Kidney glomerular epithelial cell (primary cell): ENCODE data around the gene ARFGAP2.
"Not testable (repeated sequence)": the region's sequence is repeated elsewhere in the genome, so short reads cannot be mapped to it uniquely, and the experiment has no call there.

ENCODE experiments used
- DNase-seq: peaks from one replicate; lab custom pipeline; 2025; lab: John Stamatoyannopoulos, UW

The ARFGAP2 gene

DNA sequence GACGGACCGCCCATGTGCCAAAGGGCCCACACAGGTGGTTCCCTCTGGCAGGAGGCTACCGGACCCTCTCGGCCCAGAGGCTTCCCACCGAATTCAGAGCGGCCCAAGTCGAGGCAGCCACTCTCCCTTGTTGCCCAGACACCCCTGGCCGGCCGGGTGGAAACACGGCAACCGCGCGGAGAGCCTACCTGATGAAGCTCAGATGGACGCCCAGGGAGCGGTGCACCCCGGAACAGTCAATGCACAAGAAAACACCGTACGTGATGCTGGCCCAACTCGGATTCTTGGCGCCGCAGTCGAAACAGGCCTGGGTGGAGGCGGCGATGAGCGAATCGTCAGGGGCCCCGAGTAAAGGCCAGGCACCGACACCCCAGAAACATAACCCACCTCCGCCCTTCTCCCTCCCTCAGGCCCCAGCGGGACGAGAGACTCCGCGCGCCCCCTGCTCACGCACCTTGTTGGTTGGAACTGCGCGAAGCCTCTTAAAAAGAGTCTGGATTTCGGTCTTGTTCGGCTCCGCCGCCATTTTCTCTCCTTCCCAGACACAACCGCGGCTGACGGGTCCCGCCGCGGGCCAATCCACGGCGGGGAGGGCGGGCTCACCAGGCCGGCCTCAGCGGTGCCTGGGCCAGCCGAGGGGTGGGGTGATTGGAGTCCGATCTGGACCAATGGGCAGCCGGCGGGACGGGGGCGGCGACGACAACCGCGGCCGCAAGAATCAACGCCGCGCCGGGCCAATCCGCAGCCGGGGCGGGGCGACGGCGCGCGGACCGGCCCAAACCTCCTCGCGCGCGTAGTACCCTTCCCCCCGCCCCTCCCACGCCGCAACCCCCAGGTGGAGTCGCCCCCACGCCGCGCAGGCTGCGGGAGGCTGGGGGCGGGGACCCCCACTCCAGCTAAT lies at the start of gene ARFGAP2:
TSS of gene ARFGAP2 (minus strand) at position 552 of the 901 bp plus-strand sequence. CDS start at position 526, 26 bp downstream.
- peak; percentile 89 for DNase-seq

DNA sequence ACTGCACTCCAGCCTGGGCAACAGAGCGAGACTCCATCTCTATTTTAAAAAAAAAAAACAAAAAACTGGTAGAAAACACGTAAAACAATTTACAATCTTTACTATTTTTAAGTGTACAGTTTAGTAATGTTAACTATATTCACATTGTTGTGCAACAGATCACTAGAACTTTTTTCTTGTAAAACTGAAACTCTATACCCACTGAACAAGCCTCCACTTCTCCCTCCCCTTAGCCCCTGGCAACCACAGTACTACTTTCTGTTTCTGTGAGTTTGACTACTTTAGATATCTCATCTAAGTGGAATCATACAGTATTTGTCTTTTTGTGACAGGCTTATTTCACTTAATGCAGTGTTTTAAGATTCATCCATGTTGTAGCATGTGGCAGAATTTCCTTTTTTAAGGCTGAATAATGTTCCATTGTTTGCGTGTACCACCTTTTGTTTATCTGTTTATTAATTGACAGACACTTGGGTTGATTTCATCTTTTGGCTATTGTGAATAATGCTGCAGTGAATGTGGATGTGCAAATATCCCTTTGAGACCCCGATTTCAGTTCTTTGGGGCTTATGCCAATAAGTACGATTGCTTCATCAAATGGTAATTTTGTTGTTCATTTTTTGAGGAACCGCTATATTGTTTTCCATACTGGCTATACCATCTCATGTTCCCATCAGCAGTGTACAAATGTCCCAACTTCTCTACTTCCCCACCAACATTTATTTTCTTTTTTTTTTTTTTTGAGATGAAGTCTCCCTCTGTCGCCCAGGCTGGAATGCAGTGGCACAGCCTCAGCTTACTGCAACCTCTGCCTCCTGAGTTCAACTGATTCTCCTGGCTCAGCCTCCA lies 49.1 kb upstream of the ARFGAP2 start:
- DNase-seq, result no peak

GRCh38 chr11:47222696-47223095 lies 46.0 kb upstream of the ARFGAP2 start:
- no peak for DNase-seq

- DNase-seq, result peak; percentile 43
These were observed 43.7 kb upstream of the ARFGAP2 start for GRCh38 chr11:47220401-47220821.

GRCh38 chr11:47216121-47216798 lies 39.6 kb upstream of the ARFGAP2 start:
- peak; percentile 88 for DNase-seq

DNA sequence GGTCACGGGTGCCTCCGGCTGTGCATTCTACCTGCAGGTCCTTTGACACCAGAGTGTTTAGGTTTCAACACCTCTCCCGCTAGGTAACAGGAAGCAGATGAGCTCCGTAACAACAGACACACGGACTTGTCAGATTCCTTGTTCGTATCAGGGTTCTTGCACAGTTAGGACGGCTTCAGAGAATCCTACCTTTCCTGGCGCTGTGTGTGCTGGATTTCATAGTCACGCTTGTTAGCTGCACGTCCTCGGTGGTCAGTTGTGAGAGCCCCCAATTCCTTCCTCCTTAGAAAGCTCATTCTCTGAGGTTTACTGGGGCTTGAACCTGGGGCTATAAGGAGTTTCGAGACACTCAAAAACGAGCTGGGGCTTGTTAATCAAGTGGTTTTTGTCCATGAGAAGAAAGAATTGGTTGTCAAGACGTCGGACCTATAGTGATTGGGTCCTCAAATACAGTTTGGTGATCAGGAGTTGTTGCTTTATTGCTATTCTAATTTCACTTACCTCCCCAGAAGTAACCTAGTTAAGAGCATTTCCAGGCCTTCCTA lies 38.8 kb upstream of the ARFGAP2 start:
- DNase-seq, result no peak

GRCh38 chr11:47213950-47214565 lies 37.4 kb upstream of the ARFGAP2 start:
- DNase-seq, result peak; percentile 92

GRCh38 chr11:47212938-47213337 lies 36.3 kb upstream of the ARFGAP2 start:
- no peak for DNase-seq

GRCh38 chr11:47208628-47209027 lies 31.9 kb upstream of the ARFGAP2 start:
- DNase-seq, result no peak

DNA sequence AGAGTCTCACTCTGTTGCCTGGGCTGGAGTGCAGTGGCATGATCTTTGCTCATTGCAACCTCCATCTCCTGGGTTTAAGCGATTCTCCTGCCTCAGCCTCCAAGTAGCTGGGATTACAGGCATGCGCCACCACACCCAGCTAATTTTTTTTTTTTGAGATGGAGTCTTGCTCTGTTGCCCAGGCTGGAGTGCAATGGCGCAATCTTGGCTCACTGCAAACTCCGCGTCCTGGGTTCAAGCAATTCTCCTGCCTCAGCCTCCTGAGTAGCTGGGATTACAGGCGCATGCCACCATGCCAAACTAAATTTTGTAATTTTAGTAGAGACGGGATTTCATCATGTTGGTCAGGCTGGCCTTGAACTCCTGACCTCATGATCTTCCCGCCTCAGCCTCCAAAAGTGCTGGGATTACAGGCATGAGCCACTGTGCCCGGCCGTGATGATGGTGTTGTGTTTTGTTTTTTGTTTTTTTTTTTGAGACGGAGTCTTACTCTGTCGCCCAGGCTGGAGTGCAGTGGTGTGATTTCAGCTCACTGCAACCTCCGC lies 31.4 kb upstream of the ARFGAP2 start:
- DNase-seq, result not testable (repeated sequence)

DNA sequence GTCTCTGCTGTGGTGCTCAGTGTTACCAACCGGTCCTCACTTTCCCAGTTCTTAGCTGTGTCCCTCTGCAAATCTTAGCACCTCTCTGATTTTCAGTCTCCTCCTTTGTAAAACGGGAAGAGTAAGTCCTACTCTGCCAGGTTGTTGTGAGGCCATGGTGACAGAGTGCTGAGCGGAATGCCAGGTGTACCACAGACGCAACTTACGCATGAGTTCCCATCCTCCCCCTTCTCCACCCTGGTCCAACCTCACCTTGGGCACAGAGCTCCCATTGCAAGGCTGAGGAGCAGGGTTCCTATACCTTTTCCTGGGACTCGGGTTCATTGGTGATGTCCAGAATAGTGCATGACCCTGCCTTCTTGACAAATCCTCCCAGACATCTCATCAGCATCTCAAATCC lies 30.8 kb upstream of the ARFGAP2 start:
- no peak for DNase-seq

DNA sequence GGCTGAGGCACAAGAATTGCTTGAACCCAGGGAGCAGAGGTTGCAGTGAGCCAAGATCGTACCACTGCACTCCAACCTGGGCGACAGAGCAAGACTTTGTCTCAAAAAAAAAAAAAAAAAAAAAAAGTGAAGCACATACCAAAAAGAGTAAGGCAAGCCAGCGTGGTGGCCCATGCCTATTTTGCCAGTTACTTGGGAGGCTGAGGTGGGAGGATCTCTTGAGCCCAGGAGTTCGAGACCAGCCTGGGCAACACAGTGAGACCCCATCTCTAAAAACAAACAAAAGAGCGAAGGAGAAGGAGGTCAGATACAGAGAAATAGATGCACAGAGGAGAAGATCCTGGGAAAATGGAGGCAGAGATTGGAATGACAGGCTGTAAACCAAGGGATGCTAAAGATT lies 29.9 kb upstream of the ARFGAP2 start:
- not testable (repeated sequence) for DNase-seq

DNA sequence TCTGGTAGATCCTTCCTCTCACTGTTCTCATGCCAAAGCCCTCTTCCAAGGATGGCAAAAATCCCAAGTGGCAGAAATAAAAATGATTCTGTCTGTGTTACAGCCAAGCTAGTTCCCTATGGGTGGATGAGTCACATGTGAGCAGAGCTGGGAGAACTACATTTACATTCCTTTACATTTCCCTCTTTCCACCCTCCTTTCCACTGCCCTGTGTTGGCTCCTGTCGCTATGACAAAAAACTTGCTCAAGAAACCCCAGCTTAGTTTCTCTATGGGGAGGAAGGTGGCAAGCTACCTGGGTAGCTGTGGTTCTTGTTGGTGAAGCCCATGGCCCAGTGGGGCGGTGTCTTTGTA lies 27.9 kb upstream of the ARFGAP2 start:
- DNase-seq, result no peak

GRCh38 chr11:47202576-47202975 lies 25.9 kb upstream of the ARFGAP2 start:
- no peak for DNase-seq

- DNase-seq, result no peak
These were observed 24.3 kb upstream of the ARFGAP2 start for GRCh38 chr11:47201015-47201414.

DNA sequence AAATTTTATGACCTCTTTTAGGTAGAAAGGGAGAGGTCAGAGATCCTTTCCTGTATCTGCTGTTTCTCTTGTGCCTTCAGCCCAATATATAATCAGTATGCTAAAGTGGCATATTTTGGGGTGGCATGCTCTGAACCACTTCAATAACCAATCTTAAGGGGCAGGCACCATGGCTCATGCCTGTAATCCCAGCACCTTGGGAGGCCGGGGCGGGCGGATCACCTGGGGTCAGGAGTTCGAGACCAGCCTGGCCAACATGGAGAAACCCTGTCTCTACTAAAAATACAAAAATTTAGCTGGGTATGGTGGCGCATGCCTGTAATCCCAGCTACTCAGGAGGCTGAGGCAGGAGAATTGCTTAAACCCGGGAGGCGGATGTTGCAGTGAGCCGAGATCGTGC lies 21.5 kb upstream of the ARFGAP2 start:
- not testable (repeated sequence) for DNase-seq

DNA sequence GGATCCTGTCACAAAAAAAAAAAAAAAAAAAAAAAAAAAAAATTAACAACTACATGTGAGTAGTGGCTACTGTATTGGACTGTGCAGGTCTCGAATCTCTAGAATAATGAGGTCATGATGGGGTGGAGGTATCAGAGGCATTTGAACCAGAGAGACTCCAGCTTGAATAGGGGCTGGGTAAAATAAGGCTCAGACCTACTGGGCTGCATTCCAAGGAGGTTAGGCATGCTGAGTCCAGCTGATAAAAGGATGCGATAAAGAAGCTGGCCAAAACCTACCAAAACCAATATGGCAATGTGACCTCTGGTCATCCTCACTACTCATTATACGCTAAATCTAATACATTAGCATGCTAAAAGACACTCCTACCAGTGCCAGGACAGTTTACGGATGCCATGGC lies 15.4 kb upstream of the ARFGAP2 start:
- no peak for DNase-seq

DNA sequence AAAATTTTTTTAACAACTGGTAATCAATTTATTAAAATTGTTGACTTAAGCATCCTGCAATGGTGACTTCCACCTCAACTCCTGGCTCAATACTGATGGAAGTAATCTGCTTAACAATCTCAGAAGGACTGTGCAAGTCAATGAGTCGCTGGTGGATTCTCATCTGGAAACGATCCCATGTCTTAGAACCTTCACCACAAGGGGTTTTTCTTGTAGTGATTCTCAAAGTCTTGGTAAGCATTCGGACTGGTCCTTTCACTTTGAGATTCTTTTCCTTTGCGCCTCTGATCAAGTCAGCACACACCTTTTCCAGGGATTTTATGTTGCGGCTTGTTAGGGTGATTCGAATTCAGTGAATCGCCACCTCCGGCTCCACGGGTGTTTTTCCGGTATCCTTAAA lies 14.5 kb upstream of the ARFGAP2 start:
- DNase-seq, result not testable (repeated sequence)

- peak; percentile 93 for DNase-seq
These were observed 12.6 kb upstream of the ARFGAP2 start for GRCh38 chr11:47189100-47189834.

DNA sequence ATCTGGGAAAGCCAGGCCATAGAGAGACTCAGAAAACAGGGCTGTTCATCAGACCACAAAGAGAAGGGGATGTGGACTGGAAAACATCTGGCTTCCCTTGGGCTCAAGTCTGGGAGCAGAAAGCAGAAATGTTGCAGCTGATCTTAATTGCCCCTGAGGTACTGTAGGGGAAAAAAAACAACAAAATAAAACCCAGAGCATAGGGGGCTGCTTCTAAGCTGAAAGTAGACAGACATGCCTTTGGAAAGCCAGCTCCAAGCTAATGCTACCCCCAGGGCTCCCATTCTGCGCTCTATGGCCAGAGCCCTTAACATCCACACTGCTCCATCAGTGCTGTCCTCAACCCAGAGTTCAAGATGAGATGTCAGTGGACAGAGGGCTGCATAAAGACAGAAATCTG lies 11.6 kb upstream of the ARFGAP2 start:
- no peak for DNase-seq

GRCh38 chr11:47187723-47188122 lies 11.0 kb upstream of the ARFGAP2 start:
- no peak for DNase-seq
